ENCODE results near the gene DUSP18. TPM values are rescaled to one million over a fixed set of nuclear protein-coding genes. Genes with fewer than 3 reads are reported as not detected.

Gene DUSP18
- polyA plus RNA-seq, 2 donors: 3.6 to 4.7 TPM

DNA sequence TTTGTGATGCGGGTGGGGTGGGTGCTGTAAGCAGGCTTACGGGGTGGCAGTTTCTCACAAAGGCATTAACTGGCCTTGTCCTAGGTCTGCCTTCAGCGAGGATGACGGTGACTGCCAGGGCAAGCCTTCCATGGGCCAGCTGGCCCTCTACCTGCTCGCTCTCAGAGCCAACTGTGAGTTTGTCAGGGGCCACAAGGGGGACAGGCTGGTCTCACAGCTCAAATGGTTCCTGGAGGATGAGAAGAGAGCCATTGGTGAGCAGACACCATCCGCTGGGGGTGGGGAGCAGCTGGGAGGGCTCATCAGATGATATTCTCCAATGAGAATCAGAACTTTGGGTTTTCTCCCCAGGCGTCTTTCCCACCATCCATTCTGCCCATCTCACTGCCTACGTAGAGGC lies 54.9 kb downstream of the DUSP18 start:
- Histone ChIP-seq H3K9me3 (ENCODE audit: control insufficient read depth in 2 of 2, insufficient read depth in 1 of 2, low read depth in 1 of 2, low read length in 1 of 2) (no peaks in the 10 kb centered on the region), H3K4me3 (ENCODE audit: low read depth in 1 of 2, low read length in 2 of 2) (no peak overlapping the region), H3K27ac (ENCODE audit: low read depth in 2 of 2, low read length in 1 of 2) (no peak overlapping the region), H3K27me3 (ENCODE audit: control insufficient read depth in 1 of 2, insufficient read depth in 2 of 2, low read length in 2 of 2) (no peaks in the 10 kb centered on the region), H3K4me1 (ENCODE audit: control insufficient read depth in 2 of 2, insufficient read depth in 2 of 2, low read length in 1 of 2) (peaks cover 0 to 6% of the 10 kb centered on the region in 2 donors), H3K36me3 (ENCODE audit: control insufficient read depth in 2 of 2, insufficient read depth in 2 of 2, low read length in 1 of 2) (peaks cover 0 to 2% of the 10 kb centered on the region in 2 donors)
- WGBS, 2 donors: 92 to 93% methylated on average over 8 of the region's 8 CpGs

Other genes starting within 250 kb of the DUSP18 start
- 10 to 100 TPM; 19.7 to 23.5 TPM for gene MTFP1, start 242.1 kb downstream of the DUSP18 start, polyA plus RNA-seq
- gene SEC14L3, start 195.9 kb downstream of the DUSP18 start, polyA plus RNA-seq: not detected
- under 1 TPM in 1 of 2 donors, not detected in 1; 0.02 TPM for gene SEC14L4, start 162.2 kb downstream of the DUSP18 start, polyA plus RNA-seq
- gene SEC14L6, start 121.1 kb downstream of the DUSP18 start, polyA plus RNA-seq: under 1 TPM in 1 of 2 donors, not detected in 1; 0.07 TPM
- gene GAL3ST1, start 93.2 kb downstream of the DUSP18 start, polyA plus RNA-seq: under 1 TPM; 0.14 to 0.15 TPM
- 10 to 100 TPM; 31.3 to 46.6 TPM for gene PES1, start 76.0 kb downstream of the DUSP18 start, polyA plus RNA-seq
- 1 to 10 TPM; 1.6 to 2.2 TPM for gene TCN2, start 60.7 kb downstream of the DUSP18 start, polyA plus RNA-seq
- 1 to 10 TPM; 1.7 to 3.1 TPM for gene SLC35E4, start 32.1 kb downstream of the DUSP18 start, polyA plus RNA-seq
- 1 to 10 TPM; 2.5 to 2.7 TPM for gene OSBP2, start 27.0 kb upstream of the DUSP18 start, polyA plus RNA-seq